IPS-18c (cell line): ENCODE results near the gene NLGN1.

Source experiments
- H3K4me3 ChIP-seq: 2 replicates; pipeline ENCODE4 v1.7.0; 2013; ENCODE audit warnings: low read depth, mild to moderate bottlenecking, low read length, moderate library complexity; ENCODE audit not compliant: insufficient read depth
- H3K9me3 ChIP-seq: one replicate; pipeline ENCODE4 v1.6.1; 2013; ENCODE audit warnings: mild to moderate bottlenecking, low read length, moderate library complexity; ENCODE audit not compliant: control insufficient read depth, insufficient read depth

The NLGN1 gene

GRCh38 chr3:174125267-174125824 lies 727.8 kb downstream of the NLGN1 start:
- Histone ChIP-seq H3K9me3 (no peaks in the 10 kb centered on the region), H3K4me3 (no peak overlapping the region)

DNA sequence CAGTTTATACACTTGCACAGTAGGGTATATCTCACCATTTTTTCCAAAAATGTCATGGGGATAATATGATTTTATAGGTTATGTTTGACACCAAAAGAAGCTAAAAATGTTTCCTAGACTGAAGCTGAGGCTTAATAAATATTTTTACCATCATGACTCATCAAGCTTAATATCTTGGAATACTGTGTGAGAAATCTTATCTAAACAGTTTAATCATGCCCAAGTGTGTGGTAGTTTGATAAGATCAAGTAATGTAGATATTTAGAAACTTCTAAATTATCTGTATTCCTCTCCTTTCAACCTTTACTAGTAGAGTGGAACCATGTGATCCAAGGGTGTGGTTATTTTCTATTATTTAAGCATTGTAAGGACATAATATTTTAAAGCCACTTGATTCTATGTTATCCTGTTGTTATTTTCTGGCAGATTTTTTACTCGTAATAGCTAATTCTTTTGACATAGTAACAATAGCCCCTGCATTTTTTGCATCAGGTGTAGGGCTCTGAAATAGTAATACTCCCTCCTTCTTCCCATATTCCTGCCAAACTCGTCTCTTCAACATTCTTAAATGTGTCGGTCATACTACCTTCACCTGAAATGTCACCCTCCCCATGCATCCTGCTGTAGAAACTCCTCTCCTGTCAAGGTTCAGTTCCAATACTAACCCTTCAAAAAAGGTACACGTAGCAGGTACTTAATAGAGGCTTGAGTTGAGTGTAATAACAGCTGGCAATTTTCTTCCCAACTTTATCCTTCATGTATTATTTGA lies 729.6 kb downstream of the NLGN1 start:
- Histone ChIP-seq H3K9me3 (no peaks in the 10 kb centered on the region), H3K4me3 (no peak overlapping the region)

GRCh38 chr3:174132006-174132405 lies 734.5 kb downstream of the NLGN1 start:
- H3K4me3 ChIP-seq: no peak overlapping the region
- no peaks in the 10 kb centered on the region for H3K9me3 ChIP-seq

DNA sequence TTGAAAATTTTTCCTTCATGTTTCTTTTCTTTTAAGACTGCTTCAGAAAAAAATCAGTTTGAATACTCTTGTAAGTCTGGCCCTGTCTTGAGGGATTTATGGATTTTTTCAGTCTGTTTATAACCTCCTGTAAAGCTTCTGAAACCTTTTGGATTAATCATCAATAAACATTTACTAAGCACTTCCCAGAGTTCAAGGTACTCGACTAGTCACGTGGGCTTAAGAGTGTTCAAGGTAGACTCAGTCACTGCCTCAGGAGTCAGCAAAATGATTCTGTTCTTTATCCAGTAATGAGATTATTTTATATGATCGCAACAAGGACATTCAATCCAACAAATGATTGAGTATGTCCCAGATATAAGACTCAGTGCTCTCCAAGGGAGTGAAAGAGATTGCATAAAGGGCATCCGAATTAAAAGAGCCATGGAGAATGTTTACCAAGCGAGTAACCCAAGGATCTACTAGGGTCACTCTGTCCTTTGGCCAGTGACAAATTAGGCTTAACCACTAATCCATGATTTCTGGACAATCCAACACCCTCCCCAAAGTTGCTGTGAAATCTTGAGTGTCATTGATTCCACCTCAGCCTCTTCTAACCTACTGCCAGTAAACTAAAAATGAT lies 735.0 kb downstream of the NLGN1 start:
- Histone ChIP-seq H3K4me3 (no peak overlapping the region), H3K9me3 (no peaks in the 10 kb centered on the region)

GRCh38 chr3:174146008-174146407 lies 748.5 kb downstream of the NLGN1 start:
- no peaks in the 10 kb centered on the region for H3K9me3 ChIP-seq
- no peak overlapping the region for H3K4me3 ChIP-seq

DNA sequence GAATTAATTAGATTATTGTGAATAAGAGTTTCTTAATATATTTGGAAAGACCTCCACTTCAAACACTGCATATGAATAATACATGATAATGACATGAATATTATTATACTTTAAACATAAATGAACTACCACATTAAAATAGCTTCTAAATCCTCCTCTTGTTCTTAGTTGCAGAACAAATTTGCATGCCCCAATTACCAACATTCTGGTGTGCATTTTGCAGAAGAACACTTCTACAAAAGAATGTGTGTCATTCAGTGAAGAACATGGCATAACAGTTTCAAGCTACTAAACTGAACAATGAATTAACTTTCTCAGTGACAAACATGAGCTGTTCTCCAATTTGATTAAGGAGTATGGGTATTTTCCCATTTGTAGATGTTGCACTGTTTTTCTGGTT lies 750.3 kb downstream of the NLGN1 start:
- H3K4me3 ChIP-seq: no peak overlapping the region
- no peaks in the 10 kb centered on the region for H3K9me3 ChIP-seq

- Histone ChIP-seq H3K4me3 (no peak overlapping the region), H3K9me3 (no peaks in the 10 kb centered on the region)
Observed at GRCh38 chr3:174153871-174154270, 756.3 kb downstream of the NLGN1 start.

DNA sequence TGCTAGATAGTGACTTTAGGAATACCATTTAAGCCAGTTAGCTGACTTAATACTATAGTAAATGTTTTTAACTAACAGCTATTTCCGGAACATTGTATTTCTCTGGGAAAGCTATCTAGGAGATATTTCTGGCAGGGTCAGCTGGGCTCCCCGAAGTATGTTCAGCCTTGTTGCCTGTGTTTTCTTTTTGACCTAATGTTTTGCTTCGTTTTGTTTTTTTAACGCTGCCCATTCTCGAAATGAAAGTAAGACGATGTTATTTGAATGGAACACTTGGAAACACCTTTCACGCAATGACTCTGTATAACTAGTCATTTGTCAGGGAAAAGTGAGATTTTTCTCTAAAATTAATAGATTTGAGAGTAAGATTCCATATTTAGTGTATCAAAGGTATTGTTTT lies 758.7 kb downstream of the NLGN1 start:
- no peaks in the 10 kb centered on the region for H3K9me3 ChIP-seq
- no peak overlapping the region for H3K4me3 ChIP-seq

- Histone ChIP-seq H3K9me3 (no peaks in the 10 kb centered on the region), H3K4me3 (no peak overlapping the region)
Observed at GRCh38 chr3:174158674-174159073, 761.1 kb downstream of the NLGN1 start.

- Histone ChIP-seq H3K9me3 (no peaks in the 10 kb centered on the region), H3K4me3 (no peak overlapping the region)
Observed at GRCh38 chr3:174159604-174160003, 762.1 kb downstream of the NLGN1 start.

GRCh38 chr3:174162550-174162949 lies 765.0 kb downstream of the NLGN1 start:
- no peak overlapping the region for H3K4me3 ChIP-seq

GRCh38 chr3:174168026-174168425 lies 770.5 kb downstream of the NLGN1 start:
- Histone ChIP-seq H3K4me3 (no peak overlapping the region), H3K9me3 (peaks cover 3% of the 10 kb centered on the region)

More at GRCh38 chr3:174162550-174162949, 765.0 kb downstream of the NLGN1 start:
- peaks cover 3% of the 10 kb centered on the region for H3K9me3 ChIP-seq

DNA sequence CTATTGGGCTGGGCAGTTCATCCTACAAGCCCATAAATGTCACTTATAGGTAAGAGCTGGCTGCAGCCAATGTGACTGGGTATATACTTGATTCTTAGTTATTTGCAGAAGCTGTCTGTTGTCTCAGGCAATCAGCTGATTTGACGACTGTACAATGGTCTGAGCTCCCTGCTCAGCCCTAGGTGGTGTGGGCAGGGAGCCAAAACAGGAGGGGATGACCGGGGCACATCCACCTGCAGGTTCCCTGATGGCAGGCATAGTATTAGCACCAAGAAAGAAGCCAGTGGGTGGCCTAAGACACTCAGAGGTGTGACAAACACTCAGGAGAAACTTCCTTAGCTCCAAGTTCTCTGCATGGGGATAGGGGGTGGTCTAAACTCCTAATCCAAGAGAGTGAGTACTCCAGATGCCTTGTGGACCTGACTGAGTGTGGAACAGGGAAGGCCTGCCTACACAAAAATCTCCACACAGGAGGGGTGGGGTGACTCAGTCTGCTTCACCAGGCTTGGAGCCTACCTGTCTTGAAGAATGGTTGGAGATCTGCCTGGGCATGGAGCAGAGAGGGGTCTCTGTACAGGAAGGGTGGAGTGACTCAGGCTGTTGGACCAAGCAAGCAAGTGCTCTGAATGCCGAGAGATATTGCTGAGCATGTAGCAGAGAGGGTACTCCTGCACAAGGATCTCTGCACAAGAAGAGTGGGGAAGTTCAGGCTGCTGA lies 771.2 kb downstream of the NLGN1 start:
- Histone ChIP-seq H3K9me3 (peaks cover 3% of the 10 kb centered on the region), H3K4me3 (no peak overlapping the region)

GRCh38 chr3:174169736-174170135 lies 772.2 kb downstream of the NLGN1 start:
- no peak overlapping the region for H3K4me3 ChIP-seq
- peaks cover 3% of the 10 kb centered on the region for H3K9me3 ChIP-seq

DNA sequence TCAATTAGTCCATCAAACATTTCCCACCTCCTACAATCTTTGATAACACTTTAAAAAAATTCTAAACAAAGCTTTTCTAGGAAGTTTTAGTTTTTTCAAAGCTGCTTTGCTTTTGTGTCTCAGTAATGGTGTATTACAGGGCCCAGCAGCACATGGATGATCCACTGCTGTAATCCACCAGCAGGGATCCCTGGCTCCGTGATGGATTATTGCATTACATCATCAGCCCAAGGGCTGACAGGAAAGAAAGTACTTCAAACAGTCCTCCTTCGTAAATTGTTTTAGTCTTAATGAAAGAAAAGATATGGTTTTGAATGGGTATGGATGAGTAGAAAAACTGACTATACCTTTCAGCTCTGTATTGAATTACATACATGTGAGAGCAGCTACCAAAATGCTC lies 772.7 kb downstream of the NLGN1 start:
- Histone ChIP-seq H3K4me3 (no peak overlapping the region), H3K9me3 (no peaks in the 10 kb centered on the region)

- Histone ChIP-seq H3K4me3 (no peak overlapping the region), H3K9me3 (no peaks in the 10 kb centered on the region)
Observed at GRCh38 chr3:174186377-174186989, 788.9 kb downstream of the NLGN1 start.

GRCh38 chr3:174191380-174191779 lies 793.8 kb downstream of the NLGN1 start:
- H3K9me3 ChIP-seq: peaks cover 2% of the 10 kb centered on the region

More at GRCh38 chr3:174191380-174191779, 793.8 kb downstream of the NLGN1 start:
- no peak overlapping the region for H3K4me3 ChIP-seq
